Panc1 (cell line): ENCODE data around the gene SPRY1. TPM values are rescaled to one million over a fixed set of nuclear protein-coding genes. Genes with fewer than 3 reads are reported as not detected.

Experiments
- ATAC-seq: fragments of 200-7000 bp; cut with Tn5 transposase; 2 replicates; pipeline ENCODE4 v1.9.1; 2020; ENCODE audit warnings: mild to moderate bottlenecking, moderate library complexity
- BruUV-seq: library from RNA; stranded (reverse); fragments of 400-500 nt; replicated peaks from 2 replicates; lab custom pipeline; 2021; lab: Mats Ljungman, UMichigan
- CTCF ChIA-PET: fragments of 300-600 bp; sonication (Branson Sonifier 250); formaldehyde crosslinking; loops from one replicate; lab custom pipeline; 2022; ENCODE audit warnings: antibody characterized with exemption; lab: Charles Lee
- POLR2A ChIA-PET: fragments of 300-600 bp; sonication (Branson Sonifier 250); formaldehyde crosslinking; loops from one replicate; lab custom pipeline; 2022; ENCODE audit warnings: antibody characterized with exemption; lab: Charles Lee
- DNase-seq: peaks from one replicate; pipeline ENCODE4 v3.0.0-alpha.2; 2010; ENCODE audit warnings: low read depth, low spot score
- H3K27ac ChIP-seq: 2 replicates; pipeline ENCODE4 v1.5.1; 2011; ENCODE audit warnings: mild to moderate bottlenecking, low read length, inconsistent platforms
- H3K27me3 ChIP-seq: fragments of 200-500 bp; sonication (Bioruptor generic); 2 replicates; pipeline ENCODE4 v1.6.0; 2014; ENCODE audit warnings: low read length, inconsistent platforms; ENCODE audit not compliant: control insufficient read depth, insufficient read depth
- H3K36me3 ChIP-seq: fragments of 200-500 bp; sonication (Bioruptor generic); 2 replicates; pipeline ENCODE4 v1.5.1; 2014; ENCODE audit warnings: inconsistent platforms, mild to moderate bottlenecking, low read length, moderate library complexity; ENCODE audit not compliant: control insufficient read depth, insufficient read depth
- H3K4me1 ChIP-seq: 2 replicates; pipeline ENCODE4 v1.5.1; 2011; ENCODE audit warnings: inconsistent platforms, mild to moderate bottlenecking, low read length, moderate library complexity; ENCODE audit not compliant: control insufficient read depth, insufficient read depth
- H3K4me3 ChIP-seq, 2 experiments: 2 replicates each; pipeline ENCODE4 v1.5.1; 2011 to 2012; ENCODE audit warnings: low read depth in 2 of 2, low read length in 2 of 2, mild to moderate bottlenecking in 2 of 2, inconsistent platforms in 1 of 2, moderate library complexity in 1 of 2
- H3K9me3 ChIP-seq: fragments of 200-500 bp; sonication (Bioruptor generic); 2 replicates; pipeline ENCODE4 v1.5.1; 2014; ENCODE audit warnings: low read depth, mild to moderate bottlenecking, inconsistent platforms, low read length, moderate library complexity; ENCODE audit not compliant: control insufficient read depth, insufficient read depth
- POLR2AphosphoS5 ChIP-seq: IDR thresholded peaks from 2 replicates; pipeline ENCODE4 v1.6.1; 2012; ENCODE audit warnings: mild to moderate bottlenecking, low read depth, low read length, moderate library complexity
- SIN3A ChIP-seq: IDR thresholded peaks from 2 replicates; pipeline ENCODE4 v1.6.1; 2012; ENCODE audit warnings: low read depth, mild to moderate bottlenecking, low read length, moderate library complexity, borderline replicate concordance; ENCODE audit not compliant: insufficient read depth
- TCF7L2 ChIP-seq: IDR thresholded peaks from 2 replicates; pipeline ENCODE4 v1.6.1; 2011; ENCODE audit warnings: mild to moderate bottlenecking, low read depth, low read length, inconsistent platforms
- in situ Hi-C: cut with HindIII; loops from 2 replicates; pipeline ENCODE4 v1.10.0; 2016; ENCODE audit warnings: low sequenced_read_pairs, low pct_unique_long_range_greater_than_20kb
- intact Hi-C: fragments of 100-400 bp; cut with micrococcal nuclease; formaldehyde crosslinking; loops from one replicate; pipeline ENCODE4 v1.10.0; 2022; ENCODE audit not compliant: unreplicated experiment
- total RNA-seq: library from RNA; stranded (reverse); gene quantifications from one replicate; pipeline ENCODE4 v1.2.1, GENCODE V29; 2021; ENCODE audit not compliant: unreplicated experiment
- TF ChIP-seq, protein P1 (sequence below): fragments of 450-650 bp; IDR thresholded peaks from 2 replicates; pipeline ENCODE4 v1.5.1; 2017; ENCODE audit warnings: mild to moderate bottlenecking
- TF ChIP-seq, protein P2 (sequence below), 2 experiments: IDR thresholded peaks; 2 replicates each; pipeline ENCODE4 v1.6.1; 2011 to 2012; ENCODE audit warnings: low read depth in 2 of 2, control low read depth in 1 of 2, low read length in 1 of 2, mild to moderate bottlenecking in 1 of 2, moderate library complexity in 1 of 2; ENCODE audit not compliant: insufficient read depth in 1 of 2

Gene SPRY1
- total RNA-seq, 1 experiment from 2014 or later = 77.8 TPM

DNA sequence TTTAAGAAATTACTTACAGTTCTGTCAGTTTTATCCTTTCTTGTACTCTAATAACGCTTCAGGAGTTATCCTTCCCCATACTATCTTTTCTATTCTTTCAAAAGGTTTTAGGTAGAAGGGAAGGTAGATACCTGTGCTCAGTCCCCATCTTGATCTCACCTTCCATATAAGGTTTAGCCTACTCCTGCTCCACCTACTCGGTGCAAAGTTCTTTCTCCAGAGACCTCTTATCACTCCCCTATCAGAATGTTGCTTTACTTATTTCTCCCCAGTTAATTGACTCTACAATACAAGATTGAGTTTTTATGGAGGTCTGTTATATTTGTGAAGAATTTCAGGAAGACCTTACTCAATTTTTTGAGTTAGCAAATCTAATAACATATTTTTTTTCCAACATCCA, 33.9 kb downstream of the SPRY1 start:
- Histone ChIP-seq H3K27me3 (no peaks in the 10 kb centered on the region), H3K4me3 (no peak overlapping the region), H3K9me3 (peaks cover 5% of the 10 kb centered on the region; the same call in 1 of the 2 replicates), H3K4me1 (no peaks in the 10 kb centered on the region), H3K36me3 (no peaks in the 10 kb centered on the region), H3K27ac (peak overlapping the region; percentile 61; the same call in 1 of the 2 replicates)
- intact Hi-C loops (no loop called here), in situ Hi-C loops (no loop called here)
- POLR2A ChIA-PET = no interaction called here
- CTCF ChIA-PET = no interaction called here
- BruUV-seq = no TSS peak
- ATAC-seq = no peak
- no peak for TF ChIP-seq TCF7L2
- TF ChIP-seq POLR2AphosphoS5 = no peak
- TF ChIP-seq SIN3A = no peak
- TF ChIP-seq, protein P1, sequence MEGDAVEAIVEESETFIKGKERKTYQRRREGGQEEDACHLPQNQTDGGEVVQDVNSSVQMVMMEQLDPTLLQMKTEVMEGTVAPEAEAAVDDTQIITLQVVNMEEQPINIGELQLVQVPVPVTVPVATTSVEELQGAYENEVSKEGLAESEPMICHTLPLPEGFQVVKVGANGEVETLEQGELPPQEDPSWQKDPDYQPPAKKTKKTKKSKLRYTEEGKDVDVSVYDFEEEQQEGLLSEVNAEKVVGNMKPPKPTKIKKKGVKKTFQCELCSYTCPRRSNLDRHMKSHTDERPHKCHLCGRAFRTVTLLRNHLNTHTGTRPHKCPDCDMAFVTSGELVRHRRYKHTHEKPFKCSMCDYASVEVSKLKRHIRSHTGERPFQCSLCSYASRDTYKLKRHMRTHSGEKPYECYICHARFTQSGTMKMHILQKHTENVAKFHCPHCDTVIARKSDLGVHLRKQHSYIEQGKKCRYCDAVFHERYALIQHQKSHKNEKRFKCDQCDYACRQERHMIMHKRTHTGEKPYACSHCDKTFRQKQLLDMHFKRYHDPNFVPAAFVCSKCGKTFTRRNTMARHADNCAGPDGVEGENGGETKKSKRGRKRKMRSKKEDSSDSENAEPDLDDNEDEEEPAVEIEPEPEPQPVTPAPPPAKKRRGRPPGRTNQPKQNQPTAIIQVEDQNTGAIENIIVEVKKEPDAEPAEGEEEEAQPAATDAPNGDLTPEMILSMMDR = no peak
- TF ChIP-seq, protein P2, sequence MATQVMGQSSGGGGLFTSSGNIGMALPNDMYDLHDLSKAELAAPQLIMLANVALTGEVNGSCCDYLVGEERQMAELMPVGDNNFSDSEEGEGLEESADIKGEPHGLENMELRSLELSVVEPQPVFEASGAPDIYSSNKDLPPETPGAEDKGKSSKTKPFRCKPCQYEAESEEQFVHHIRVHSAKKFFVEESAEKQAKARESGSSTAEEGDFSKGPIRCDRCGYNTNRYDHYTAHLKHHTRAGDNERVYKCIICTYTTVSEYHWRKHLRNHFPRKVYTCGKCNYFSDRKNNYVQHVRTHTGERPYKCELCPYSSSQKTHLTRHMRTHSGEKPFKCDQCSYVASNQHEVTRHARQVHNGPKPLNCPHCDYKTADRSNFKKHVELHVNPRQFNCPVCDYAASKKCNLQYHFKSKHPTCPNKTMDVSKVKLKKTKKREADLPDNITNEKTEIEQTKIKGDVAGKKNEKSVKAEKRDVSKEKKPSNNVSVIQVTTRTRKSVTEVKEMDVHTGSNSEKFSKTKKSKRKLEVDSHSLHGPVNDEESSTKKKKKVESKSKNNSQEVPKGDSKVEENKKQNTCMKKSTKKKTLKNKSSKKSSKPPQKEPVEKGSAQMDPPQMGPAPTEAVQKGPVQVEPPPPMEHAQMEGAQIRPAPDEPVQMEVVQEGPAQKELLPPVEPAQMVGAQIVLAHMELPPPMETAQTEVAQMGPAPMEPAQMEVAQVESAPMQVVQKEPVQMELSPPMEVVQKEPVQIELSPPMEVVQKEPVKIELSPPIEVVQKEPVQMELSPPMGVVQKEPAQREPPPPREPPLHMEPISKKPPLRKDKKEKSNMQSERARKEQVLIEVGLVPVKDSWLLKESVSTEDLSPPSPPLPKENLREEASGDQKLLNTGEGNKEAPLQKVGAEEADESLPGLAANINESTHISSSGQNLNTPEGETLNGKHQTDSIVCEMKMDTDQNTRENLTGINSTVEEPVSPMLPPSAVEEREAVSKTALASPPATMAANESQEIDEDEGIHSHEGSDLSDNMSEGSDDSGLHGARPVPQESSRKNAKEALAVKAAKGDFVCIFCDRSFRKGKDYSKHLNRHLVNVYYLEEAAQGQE (IDR thresholded peaks at IDR 0.05; ENCODE audit: insufficient read depth in 1 of 2, low read depth in 2 of 2, low read length in 1 of 2) = no peak
- DNase-seq = no peak

DNA sequence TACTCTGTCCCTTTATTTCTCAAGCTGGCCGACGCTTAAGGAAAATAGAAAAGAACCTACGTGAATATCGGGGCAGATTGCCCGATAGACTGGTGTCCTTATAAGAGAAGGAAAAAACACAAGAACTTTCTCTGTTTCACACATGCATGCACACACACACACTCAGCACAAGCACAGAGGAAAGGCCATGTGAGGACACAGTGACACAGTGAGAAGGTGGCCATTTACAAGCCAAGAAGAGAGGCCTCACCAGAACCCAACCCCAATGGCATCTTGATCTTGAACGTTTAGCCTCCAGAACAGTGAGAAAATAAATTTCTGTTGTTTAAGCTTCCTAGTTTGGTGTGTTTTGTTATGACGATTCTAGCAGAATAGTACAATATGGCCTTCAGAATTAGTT, 37.0 kb downstream of the SPRY1 start:
- Histone ChIP-seq H3K4me3 (no peak overlapping the region), H3K9me3 (0 out of 2 replicates have a peak, but pooled peaks cover 2% of the 10 kb centered on the region), H3K27me3 (no peaks in the 10 kb centered on the region), H3K36me3 (no peaks in the 10 kb centered on the region), H3K27ac (peak overlapping the region; percentile 66; the same call in 1 of the 2 replicates), H3K4me1 (peaks cover 6% of the 10 kb centered on the region; the same call in 1 of the 2 replicates)
- intact Hi-C loops (no loop called here), in situ Hi-C loops (no loop called here)
- ATAC-seq (no peak), DNase-seq (no peak)
- POLR2A ChIA-PET = no interaction called here
- CTCF ChIA-PET = no interaction called here
- TF ChIP-seq TCF7L2 = no peak
- TF ChIP-seq, protein P2 (IDR thresholded peaks at IDR 0.05; ENCODE audit: insufficient read depth in 1 of 2, low read depth in 2 of 2, low read length in 1 of 2) = no peak
- no peak for TF ChIP-seq SIN3A
- TF ChIP-seq POLR2AphosphoS5 = no peak
- no TSS peak for BruUV-seq
